Heart left ventricle (tissue), 13 donors: ENCODE data around the gene TRDN.

Source experiments
- CTCF ChIP-seq, 12 donors: fragments of 200-600 bp; sonication (generic) in 4 of 12; IDR thresholded peaks; one replicate each; pipeline versions ENCODE4 v1.5.0 to v1.8.0; 2018 to 2022; ENCODE audit warnings: antibody characterized with exemption in 12 of 12, mild to moderate bottlenecking in 5 of 12
- POLR2A ChIP-seq, 2 donors: fragments of 450-650 bp; IDR thresholded peaks; one replicate each; pipeline ENCODE4 v1.6.1; 2017; ENCODE audit warnings: antibody characterized with exemption in 2 of 2, mild to moderate bottlenecking in 2 of 2, moderate library complexity in 2 of 2
- donor health status: ischemic (EF 13 %, LVEDD 7.1; RV severe dilation, severe dysfunction).
- donor health status: DM: no; HTN: yes; CAD: no.
- donor health status: DM: no; HTN: no; CAD: no.
- donor health status: ischemic (EF 25% LVEDD 6.9; RV normal size, moderate dysfunction).
- donor health status: ischemic (EF 25% LVEDD 5.7; RV mildly dilated, moderate dysfunction).
- donor health status: ischemic (EF 35%, LVEDD 5.7; RV mildly dilated, moderate dysfunction).
- donor health status: nonischemic (EF 11% LVEDD 7.7; RV severe dilation, severe dysfunction).
- donor health status: DM: yes; HTN: yes; CAD: no.
- donor health status: PGD.
- donor health status: ischemic (EF 29% LVEDD 5.4; RV normal size, mild dysfunction).
- donor health status: nonischemic (EF 23%, LVEDD 6.1; RV moderate dilation, normal function).

- TF ChIP-seq CTCF (IDR thresholded peaks at IDR 0.05) (no peak), POLR2A (IDR thresholded peaks at IDR 0.05) (no peak)
Observed at GRCh38 chr6:123636282-123636681, 468 bp downstream of the TRDN start.
